ENCODE results near the gene CHAT.
A peak's percentile ranks its signal among the peaks of the same experiment; 100 is the strongest.

Gene CHAT

DNA sequence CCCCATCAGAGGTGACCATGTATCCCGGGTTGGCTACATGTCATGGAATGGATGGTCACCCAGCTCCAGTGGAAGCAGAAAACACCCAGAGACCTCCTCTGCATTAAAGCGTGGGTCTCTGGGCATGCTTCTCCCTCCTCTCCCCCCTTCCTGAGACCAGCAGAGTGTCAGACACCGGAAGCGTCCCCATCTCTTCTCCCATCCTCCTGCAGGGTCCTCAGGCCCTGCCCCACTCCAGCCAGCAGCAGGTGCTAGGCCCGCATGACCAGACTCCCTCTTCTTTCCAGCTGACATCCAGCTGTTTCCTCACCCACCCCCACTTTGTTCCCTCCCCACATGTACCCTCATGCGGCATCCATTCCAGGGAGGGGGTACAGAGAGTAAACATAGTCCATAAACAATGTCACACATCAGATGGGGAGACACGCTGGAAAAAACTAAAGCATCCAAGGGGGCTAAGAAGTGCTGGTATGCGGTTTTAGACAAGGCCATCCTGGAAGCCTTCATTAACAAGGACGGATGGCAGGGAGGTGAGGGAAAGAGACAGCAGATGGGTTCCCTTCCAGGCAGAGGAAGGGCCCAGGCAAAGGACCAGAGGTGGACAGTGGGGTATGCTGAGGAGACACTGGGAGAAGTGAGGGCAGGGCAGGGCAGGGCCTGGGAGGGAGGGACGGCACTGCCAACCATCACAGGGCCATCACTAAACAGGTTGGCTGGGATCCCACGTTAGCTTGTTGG is 16.2 kb upstream of the CHAT start:
- no peak for DNase-seq

DNA sequence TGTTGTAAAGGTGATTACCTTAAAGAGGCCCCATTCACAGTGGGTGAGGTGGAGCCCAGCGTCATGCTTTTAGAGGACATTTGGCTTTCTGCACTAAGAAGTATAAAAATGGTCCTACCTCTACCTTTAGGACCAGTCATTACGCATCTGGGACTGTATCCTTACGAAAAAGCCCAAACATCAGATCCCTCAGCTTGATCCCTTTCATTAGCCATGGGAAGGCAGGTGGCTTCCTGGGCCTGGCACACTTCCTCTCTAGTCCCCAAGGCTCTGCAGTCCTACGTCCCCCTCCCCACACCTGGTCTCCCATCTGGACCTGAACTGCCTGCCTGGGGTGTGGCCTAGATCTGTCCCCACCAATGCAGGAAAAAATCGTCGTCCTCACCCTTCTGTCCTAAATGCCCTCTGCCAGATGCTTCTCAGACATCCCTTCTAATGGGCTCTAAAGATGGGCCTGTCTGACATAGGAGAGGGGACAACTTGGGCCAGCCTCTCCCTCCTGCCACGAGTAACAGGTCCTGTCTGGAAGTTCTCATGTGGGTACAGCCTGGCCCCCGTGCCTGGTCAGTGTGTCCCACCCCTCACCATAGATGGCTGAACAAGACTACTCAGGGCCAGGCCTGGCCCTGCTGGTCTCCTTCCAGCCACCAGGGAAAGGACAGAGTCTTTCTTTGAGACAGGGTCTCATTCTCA is 15.5 kb upstream of the CHAT start:
- no peak for DNase-seq

DNA sequence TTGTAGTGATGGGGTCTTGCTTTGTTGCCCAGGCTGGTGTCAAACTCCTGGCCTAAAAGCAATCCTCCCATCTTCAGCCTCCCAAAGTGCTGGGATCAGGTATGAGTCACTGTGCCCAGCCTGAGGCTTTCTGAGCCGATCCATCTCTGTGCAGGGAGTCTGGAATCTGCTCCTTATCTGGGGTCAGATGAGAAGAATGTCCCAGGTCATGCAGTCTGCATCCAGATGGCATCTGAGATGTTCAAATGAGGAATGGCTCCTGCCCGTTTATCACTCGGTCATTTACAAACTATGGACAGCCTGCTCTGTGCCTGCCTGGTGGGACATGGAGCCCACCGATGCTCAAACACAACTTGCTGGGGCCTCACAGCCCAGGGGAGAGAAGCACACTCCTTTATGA is 14.9 kb upstream of the CHAT start:
- no peak for DNase-seq

DNA sequence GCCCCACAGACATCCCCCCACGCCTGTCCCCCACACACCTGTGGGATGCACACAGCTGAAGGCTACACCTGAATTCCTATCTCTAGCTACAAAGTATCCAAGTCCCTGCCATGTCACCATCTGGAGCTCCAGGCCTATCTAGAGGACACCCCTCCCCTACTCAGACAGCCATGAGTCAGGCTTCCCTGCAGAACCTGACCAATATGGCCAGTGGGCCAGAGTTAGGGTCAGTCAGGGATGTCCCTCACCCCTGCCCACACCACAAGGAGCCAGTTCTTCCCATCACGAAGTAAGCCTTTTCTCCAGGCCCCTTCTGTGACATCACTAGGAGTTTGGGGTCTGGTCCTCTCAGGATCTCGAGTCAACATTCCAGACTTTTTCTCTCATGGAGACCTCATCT is 14.3 kb upstream of the CHAT start:
- no peak for DNase-seq

DNA sequence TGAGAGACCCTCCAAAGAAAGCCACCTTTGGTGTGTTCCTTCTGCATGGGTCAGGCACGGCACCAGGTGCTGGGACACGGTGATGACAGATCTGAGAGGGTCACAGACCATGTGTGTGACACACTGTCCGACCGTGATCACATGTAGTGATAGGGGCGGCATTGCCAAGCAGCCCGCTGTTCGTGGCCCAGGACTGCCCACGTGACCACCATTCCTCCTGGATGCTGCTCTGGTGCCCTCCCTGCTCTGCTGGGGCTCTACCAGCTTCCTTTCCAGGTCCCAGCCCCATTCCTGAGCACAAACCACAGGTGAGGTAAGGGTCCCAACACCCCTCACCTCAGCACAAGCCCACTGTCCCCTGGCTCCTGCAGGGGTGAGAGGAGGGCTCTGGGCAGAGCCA is 13.8 kb upstream of the CHAT start:
- DNase-seq = no peak

DNA sequence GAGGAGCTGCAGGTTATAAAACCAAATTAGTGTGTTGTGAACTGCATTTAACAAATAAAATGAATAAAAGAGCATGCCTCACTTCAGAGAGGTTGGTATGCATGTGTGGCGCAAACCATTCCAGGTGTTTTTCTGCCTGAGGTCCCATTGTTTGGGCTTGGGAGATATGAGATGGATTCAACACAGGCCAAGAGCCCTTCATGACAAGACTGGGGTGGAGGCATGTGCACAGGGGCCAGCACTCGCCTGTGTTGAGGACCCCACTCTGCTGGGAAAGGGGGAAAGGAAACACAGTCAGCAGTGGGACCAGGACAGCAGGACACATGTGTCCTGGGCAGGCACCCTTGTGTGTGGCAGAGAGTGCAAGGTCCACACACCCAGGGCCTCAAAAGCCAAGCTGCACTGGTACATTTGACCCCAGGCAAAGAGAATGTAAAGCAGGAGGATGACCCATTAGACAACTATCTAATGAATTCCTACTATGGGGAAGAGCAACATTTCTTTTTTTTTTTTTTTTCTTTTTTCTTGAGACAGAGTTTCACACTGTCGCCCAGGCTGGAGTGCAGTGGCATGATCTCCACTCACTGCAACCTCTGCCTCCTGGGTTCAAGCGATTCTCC is 12.9 kb upstream of the CHAT start:
- DNase-seq = no peak

DNA sequence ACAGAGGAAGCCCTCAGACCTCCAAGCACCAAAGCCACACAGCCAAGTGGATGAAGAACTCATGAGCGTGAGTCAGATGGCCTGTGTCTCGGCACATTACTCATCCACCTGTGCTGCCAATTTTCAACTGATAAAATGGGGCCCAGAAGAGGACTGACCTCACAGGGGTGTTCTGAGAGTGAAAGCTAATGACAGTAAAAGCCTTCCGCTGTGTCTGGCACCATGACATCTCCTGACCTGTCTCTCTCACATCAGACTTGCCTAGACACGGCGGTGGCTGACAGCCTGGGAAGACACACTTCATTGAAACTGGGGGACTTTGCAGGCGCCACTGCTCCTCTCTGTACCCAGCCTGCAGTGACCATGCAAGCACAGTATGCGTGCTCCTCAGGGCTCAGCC is 12.0 kb upstream of the CHAT start:
- no peak for DNase-seq

DNA sequence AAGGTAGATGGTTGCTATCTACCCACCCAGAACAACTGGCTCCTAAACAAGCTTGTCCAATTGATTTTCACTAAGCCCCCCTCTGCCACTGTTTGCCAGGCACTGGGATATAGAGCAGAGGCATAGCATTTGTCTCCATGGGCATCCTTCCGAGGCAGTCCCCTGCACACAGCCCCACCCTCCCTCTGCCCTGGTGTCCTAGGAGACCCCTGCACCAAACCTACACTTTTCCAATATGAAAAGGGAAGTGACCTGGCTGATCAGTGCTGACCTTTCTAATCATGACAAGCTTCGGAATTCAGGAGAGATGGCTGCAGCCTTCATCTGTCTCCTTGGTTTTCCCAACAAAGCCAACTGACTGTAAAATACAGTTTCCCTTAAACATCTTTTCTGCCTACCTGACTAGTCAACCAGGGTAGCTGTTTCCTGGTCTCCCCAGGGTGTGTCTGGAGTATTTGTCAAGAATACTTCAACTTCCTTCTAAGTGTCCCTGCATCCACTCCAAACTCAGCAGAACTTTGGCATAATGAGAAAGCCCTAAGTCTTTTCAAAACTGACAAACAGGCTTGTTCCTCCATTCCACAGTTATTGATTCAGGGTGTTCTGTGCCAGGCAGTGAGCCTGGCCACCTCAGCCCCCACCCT is 11.3 kb upstream of the CHAT start:
- no peak for DNase-seq

DNA sequence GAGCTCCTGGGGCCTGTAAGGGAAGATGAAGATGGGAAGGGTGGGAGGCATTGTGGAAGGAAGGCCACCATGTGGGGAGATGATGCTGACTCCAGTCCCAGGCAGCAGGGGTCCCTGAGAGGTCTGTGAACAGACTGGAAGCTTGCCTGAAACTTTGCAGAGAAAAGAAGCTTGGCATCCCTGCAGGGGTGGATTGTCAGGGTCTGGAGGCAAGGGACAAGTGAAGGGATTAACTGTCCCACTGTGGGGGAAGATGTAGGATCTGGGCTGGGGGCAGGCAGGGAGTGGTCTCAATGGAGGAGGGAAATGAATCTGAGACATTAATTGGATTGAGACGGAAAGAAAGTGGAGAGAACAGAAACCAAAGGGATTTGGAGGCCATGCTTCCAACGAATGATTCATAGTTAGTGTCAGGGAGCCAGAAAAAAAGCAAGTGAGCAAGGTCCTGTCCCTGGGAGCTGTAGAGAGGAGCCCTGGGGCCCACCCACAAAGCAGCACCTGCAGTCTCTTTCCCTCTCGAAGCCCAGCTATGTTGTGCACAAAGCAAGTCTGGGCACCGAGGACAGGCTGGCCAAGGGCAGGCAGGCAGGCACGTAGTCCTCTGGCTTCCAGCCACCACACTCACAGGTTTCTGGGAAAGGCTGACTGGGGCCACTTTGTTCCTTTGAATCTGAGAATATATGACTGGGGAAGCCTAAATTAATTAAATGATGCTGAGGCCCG is 8.5 kb upstream of the CHAT start:
- DNase-seq = no peak

DNA sequence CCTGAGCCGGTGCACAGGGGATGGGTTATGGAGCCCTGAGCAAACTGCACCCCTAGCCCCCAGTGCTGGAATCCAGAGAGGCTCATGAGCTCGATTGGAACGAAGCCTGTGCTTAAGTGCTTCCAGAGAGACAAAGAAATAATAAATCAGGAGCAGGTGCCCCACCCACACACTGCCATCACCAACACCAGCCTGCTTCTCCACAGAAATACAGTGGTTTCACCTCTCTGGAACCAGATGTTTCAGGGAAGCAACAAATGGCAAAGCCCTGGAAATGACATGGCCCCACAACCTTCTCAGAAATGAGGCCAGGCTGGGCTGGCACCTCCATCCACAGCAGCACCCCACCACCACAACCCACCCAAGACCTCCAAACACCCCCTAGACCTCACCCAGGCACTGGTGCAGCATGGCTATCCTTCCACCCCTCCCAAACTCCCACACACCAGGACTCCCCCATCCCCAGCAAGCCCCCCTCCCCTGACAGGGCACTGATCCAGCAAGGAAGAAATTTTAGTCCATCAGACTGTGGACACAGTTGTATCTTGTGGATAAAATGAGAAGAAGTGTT is 7.8 kb upstream of the CHAT start:
- DNase-seq = no peak

DNA sequence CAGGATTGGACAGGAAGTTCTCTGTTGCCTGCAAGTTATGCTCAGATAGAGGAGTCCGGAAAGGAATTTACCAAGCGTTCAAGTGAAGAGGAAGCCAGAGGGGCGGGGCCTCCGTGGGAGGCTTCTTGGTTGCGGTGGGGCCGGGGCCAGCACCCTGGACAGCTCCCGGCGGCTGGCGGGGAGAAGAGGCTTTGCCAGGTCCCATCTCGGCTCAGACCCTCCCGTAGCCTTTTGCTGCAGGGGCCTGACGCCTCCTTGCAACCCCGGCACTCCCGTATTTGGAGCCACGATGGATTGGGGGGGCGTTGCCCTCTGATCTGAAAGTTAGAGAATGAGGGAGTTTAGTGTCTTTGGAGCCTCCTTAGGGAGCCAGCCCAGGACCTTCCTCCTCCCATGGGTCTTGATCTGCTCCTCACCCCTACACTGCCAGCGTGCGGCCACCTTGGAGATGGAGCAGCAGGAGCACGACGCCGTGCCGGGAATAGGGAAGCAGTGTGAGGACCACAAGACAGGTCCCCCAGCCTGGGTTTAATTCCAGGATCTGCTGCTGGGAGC is 6.8 kb upstream of the CHAT start:
- DNase-seq = no peak

DNA sequence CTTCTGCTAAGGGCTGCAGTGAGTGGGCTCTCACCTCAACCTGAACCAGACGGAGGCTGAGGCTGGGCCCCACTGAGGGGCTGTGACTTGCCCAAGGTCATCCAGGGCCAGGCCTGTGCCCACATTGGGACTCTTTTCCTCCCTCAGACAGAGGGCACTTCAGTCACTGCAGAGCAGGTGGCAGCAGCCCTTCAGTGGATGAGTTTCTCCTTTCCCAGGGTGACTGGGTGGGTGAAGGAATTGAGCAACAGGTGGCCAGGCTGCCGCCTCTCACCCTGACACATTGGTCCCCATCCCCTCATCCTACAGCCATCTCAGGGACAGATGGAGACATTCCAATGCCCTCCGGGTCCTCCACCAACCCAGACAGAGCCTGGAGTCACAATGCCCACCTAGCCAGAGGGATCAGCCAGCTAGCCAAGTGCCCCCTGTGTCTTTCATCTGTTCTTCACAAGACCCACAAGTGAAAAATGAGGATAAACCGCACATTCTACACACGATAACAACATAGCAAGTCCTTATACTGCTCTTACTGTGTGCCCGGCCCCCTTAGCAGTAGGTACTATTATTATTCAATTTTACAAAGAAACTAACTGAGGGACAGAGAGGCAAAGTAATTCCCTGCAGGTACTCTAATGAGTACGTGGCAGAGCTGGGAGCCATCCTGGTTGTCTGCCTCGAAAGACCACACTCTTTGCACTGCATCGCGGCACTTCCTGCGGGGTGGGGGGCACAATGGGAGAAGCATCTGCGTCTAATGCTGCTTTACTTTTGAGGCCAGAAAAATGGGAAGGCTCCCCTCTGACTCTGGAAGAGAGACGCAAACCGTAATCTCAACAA is 5.5 kb upstream of the CHAT start:
- DNase-seq = no peak

DNA sequence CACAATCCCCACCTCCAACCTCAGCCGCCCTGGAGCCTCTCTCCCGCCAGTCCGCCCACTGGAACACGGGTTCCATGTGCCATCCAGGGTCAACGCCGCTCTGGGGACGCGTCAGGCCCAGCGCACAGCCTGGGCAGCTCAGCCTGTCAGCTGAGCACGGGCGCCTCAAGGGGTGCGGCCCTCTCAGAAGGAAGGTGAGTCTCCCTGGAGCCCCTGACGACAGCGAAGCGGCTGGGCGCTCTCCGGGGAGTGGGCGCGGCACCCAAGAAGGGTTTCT is 4.9 kb upstream of the CHAT start:
- no peak for DNase-seq

DNA sequence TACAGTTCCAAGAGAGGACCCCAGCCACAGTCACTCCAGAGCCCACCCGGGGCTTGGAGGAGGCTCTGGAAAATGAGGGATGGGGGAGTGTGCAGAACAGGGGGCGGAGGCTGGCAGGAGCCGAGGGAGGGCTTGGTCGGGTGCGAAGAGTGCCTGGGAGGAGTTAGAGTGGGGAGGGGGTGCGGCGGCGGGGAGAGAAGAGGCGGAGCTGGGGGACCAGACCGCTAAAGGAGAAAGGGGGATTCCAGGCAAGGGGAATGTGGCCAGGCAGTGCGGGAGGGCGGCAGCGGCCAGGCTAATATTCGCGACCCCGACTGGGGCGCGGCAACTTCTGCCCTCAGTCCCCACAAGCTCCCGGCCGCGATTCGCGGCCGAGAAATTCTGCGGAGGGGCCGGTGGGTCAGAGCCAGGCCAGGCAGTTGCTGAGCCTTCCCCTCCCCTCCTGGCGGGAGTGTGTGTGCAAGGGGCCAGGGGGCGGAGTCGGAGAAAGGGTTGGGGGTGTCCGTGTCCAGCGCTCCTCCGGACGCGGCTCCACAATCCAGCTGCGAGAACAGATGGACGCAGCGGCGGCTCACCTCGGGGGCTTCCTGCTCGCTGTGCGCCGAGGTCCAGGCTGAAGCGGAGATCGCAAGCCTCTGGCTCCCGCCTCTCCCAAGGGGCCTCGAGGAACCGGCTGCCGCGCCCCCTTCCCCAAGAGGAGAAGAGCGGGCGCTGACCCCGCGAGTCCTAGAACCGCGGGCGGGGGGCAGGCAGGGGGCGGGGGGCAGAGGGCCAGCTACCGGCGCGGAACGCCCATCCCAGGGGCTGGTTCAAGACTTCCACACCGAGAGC is 4.3 kb upstream of the CHAT start:
- peak; percentile 22 for DNase-seq

DNA sequence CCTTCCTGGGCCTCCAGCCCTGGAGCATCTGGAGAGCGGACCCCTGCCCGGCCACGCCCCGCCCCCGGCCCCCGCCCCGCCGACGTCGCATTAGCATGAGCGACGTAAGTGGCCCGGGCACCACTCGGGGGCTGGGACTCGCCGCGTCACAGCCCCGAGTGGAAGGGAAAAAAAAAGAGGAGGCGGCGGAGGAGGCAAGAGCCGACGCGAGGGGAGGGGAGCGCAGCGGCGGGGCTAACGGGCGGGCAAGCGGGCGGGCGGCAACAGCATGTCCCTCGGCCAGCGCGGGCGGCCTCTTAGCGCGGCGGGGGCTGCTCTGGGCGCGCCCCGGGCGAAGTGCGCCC is 3.8 kb upstream of the CHAT start, which contains the start of gene SLC18A3:
TSS of gene SLC18A3 (plus strand) at position 197 of the 344 bp plus-strand sequence. CDS start 431 bp downstream, outside the sequence.
- DNase-seq = peak; percentile 25

DNA sequence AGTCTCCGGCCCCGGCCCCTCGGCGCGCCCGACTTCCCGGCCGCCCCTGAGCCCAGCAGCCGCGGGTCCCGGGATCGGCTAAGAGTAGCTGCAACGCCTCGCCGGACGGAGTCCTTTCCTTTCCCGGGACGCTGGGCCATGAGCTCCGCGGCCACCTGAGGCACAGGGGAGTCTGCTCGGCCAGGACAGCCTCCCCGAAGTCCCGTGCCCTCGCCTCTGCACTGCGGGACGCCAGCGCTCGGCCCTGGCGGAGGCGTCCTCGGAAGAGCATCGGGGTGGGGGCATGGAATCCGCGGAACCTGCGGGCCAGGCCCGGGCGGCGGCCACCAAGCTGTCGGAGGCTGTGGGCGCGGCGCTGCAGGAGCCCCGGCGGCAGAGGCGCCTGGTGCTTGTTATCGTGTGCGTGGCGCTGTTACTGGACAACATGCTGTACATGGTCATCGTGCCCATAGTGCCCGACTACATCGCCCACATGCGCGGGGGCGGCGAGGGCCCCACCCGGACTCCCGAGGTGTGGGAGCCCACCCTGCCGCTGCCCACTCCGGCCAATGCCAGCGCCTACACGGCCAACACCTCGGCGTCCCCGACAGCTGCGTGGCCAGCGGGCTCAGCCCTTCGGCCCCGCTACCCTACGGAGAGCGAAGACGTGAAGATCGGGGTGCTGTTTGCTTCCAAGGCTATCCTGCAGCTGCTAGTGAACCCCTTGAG is 3.2 kb upstream of the CHAT start:
- no peak for DNase-seq

DNA sequence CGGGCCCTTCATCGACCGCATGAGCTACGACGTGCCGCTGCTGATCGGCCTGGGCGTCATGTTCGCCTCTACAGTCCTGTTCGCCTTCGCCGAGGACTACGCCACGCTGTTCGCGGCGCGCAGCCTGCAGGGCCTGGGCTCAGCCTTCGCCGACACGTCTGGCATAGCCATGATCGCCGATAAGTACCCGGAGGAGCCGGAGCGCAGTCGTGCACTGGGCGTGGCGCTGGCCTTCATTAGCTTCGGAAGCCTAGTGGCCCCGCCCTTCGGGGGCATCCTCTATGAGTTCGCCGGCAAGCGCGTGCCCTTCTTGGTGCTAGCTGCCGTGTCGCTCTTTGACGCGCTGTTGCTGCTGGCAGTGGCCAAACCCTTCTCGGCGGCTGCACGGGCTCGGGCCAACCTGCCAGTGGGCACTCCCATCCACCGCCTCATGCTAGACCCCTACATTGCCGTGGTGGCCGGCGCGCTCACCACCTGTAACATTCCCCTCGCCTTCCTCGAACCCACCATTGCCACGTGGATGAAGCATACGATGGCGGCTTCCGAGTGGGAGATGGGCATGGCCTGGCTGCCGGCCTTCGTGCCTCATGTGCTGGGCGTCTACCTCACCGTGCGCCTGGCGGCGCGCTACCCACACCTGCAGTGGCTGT is 2.5 kb upstream of the CHAT start:
- DNase-seq = peak; percentile 36

DNA sequence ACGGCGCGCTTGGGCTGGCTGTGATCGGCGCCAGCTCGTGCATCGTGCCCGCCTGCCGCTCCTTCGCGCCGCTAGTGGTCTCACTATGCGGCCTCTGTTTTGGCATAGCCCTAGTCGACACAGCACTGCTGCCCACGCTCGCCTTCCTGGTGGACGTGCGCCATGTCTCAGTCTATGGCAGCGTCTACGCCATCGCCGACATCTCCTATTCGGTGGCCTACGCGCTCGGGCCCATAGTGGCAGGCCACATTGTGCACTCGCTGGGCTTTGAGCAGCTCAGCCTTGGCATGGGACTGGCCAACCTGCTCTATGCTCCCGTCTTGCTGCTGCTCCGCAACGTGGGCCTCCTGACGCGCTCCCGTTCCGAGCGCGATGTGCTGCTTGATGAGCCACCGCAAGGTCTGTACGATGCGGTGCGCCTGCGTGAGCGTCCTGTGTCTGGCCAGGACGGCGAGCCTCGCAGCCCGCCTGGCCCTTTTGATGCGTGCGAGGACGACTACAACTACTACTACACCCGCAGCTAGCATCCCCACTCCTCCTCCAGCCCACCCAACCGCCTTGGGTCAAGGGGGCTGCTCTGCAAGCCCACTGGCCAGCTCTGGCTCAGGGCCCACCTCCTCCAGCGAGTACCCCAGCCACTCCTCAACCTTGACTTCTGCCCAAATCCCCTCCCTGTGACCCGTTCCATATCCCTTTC is 1.9 kb upstream of the CHAT start:
- no peak for DNase-seq

All from NCI-H526 treated with DMSO at 0.1 percent for 48 hours (cell line).